Stimulated activated CD4-positive, alpha-beta T cell treated with anti-CD3 and anti-CD28 coated beads, Interleukin-4, amount 100 ng/mL, for 48 hours (primary cell): ENCODE data around the gene VAMP3.

Experiments
- DNase-seq, 2 donors: peaks; one replicate each; pipeline ENCODE4 v3.0.0-alpha.2; 2020; ENCODE audit warnings: low read depth in 2 of 2

Gene VAMP3

GRCh38 chr1:7770997-7771822, at the start of gene VAMP3:
Gene VAMP3, plus strand, starts transcription at chr1:7771296. Its CDS starts 88 bp downstream, at chr1:7771384.
- peak; percentile 79 to 93 for DNase-seq

DNA sequence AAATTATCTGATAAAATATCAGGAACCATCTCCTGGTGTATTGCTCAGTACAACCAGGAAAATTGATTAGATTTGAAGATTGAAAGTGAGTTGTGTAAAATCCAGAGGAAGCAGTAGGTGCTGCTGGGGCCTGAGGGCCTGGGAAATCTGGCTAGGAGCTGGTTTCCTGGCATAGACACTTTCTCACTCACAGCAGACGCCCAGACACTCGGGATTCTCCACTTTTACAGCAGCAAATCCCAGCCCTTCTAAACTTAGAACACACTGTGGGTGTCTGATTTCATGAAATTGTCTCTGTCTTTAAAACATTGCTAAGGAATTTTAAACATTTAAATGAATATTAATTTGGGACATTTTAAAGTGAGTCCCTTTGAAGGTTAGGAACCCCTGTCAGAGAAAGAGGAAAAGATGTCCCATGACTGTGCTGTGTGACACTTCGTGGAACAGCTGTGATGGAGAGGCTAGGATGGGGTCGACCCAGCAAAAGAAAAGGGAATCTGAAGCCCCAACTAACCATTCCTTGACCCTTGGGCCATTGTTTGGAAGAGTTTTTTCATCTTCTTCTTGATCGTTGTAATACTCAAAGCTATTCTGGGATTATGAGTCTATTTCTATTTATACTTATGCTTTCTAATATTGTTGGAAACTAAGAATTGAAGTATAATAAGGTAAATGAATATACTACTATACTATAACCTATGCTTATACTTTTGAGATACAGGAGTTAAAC, 49.0 kb upstream of the VAMP3 start:
- DNase-seq, result no peak

DNA sequence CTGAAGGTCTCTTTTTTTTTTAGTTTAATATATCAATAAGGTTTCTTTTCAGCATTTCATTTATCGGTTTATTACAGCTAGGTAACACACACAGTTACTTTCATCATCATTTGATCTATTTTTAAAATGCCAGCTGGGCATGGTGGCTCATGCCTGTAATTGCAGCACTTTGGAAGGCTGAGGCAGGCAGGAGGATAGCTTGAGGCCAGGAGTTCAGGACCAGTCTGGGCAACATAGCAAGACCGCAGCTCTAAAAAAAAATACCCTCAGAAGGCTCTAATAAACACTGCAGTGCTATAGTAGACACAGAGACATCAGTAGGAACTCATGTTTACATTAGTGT, 48.5 kb upstream of the VAMP3 start:
- no peak for DNase-seq

GRCh38 chr1:7726623-7727022, 44.5 kb upstream of the VAMP3 start:
- DNase-seq, result no peak

DNA sequence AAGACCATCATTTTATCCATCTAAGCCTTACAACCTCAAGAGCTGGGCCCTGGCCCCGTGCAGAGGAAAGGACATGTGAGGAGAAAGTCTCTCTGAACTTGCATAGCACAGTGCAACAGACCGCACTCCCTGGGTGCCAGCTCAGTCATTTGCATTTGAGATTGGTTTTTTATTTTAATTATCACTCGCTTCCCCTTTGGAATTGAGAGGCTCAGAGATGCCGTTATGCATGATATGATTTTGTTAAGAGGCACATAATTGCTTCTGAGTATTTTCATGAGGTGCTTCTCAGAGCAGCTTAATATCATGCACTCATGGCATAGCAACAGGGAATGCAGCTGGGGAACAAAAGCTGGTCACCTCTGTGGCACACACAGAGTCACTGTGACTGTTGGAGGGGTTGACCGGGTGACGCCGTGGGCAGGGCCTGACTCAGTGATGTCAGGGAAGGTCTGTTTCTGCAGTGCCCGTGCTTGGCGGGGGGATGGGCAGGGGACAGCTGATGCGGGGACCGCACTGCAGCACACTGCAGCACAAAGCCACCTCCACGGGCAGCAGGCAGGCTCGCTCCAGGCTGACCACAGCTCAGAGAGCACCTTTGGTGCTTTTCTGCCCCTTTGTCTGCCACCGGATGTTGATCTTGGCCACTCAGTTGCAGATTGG, 43.2 kb upstream of the VAMP3 start:
- no peak for DNase-seq

GRCh38 chr1:7729761-7730160, 41.3 kb upstream of the VAMP3 start:
- no peak for DNase-seq

DNA sequence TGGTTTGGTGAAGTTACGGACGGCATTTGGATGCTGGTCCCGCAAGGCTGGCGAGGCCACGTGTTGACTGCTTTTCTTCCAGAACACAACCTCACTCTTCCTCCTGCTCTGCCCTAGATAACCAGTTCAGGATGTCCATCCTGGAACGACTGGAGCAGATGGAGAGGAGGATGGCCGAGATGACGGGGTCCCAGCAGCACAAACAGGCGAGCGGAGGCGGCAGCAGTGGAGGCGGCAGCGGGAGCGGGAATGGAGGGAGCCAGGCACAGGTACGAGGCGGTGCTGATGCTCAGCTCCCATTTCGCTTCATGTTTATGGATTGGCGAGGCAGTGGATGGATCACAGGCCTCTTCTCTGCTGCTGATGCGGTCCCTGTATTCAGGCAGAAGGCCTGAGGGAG, 38.8 kb upstream of the VAMP3 start:
- DNase-seq, result no peak

- no peak for DNase-seq
Measured at GRCh38 chr1:7733276-7733675, 37.8 kb upstream of the VAMP3 start.

GRCh38 chr1:7738044-7738443, 33.1 kb upstream of the VAMP3 start:
- no peak for DNase-seq

- no peak for DNase-seq
Measured at GRCh38 chr1:7743346-7743745, 27.8 kb upstream of the VAMP3 start.

DNA sequence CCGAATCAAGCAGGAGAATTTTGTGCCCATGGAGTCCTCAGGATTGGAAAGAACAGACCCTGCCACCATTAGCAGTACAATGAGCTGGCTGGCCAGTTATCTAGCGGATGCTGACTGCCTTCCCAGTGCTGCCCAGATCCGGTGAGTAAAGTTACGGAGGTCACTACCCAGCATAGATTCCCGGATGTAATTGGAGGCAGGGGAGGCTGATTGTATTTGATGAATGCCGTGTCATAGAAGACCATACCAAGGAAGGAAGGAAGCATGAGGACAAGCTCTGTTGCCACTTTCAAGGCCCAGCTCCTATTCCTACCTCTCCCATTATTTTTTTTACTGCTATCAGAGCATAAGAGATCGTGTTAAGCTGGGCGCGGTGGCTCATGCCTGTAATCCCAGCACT, 26.2 kb upstream of the VAMP3 start:
- no peak for DNase-seq

GRCh38 chr1:7745783-7746182, 25.3 kb upstream of the VAMP3 start:
- DNase-seq, result no peak

- DNase-seq, result no peak
Measured at GRCh38 chr1:7747605-7748004, 23.5 kb upstream of the VAMP3 start.

GRCh38 chr1:7749126-7749525, 22.0 kb upstream of the VAMP3 start:
- DNase-seq, result no peak

- DNase-seq, result no peak
Measured at GRCh38 chr1:7751174-7751573, 19.9 kb upstream of the VAMP3 start.

DNA sequence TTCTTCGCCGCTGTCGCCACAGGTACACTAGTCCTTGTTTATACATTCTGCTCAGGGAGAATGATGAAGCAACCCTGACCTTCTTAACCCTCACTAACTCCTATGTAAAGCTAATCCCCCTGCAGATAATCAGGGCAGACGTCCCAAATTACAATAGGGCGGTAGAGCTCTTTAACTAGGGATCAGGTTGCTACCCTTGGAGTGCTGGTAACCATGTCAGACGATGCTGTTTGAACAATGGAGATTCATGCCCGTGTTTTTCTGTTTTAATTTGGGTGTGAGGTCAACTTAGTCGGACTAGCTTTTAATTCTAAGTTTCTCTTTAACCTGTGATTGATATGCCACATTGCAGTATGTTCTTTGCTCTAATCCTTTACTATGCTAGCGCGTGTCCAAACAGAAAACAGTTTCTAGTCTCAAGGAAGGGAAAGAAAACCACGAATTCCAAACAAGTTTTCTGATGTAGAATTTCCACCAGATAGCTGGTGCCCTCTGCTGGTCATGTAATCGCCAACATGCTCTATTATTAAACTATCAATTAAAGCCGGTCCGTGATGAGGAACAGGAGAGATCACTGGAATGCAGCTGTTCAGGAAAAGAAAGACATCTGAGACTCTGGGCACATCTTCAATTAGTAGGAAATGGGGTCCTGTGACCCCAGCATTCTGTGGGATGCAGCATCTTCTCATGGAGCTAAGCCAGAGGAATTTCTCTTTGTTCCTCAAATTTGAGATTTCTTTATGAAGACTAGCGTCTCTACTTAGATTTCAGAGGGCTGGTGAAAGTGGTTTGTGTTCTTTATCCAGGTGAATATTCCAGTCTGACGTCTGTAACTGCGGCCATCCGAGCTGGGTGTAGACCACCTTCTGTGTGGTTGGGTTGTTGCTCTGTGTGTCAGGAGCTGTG, 18.3 kb upstream of the VAMP3 start:
- DNase-seq, result peak; percentile 15 to 24

DNA sequence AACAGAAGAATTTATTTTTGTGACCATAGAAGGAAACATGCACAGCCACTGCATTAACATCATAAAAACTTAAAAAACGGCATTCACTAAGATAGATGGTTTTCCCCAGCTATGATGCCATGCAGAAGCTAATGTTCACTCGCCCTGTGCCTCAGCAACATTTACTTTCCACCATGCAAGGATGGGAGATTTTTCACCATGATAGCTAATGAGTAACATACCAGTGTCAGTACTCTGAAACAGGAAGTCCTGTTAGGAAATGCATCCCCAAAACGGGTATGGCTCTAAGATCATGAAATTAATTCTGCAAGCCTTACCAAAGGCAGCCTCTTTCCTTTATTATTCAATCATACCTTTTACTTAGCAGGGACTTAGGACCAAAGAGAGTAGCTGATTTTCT, 17.5 kb upstream of the VAMP3 start:
- no peak for DNase-seq

- DNase-seq, result no peak
Measured at GRCh38 chr1:7754234-7754633, 16.9 kb upstream of the VAMP3 start.

GRCh38 chr1:7755448-7755847, 15.6 kb upstream of the VAMP3 start:
- no peak for DNase-seq

- DNase-seq, result no peak
Measured at GRCh38 chr1:7760245-7760644, 10.9 kb upstream of the VAMP3 start.

DNA sequence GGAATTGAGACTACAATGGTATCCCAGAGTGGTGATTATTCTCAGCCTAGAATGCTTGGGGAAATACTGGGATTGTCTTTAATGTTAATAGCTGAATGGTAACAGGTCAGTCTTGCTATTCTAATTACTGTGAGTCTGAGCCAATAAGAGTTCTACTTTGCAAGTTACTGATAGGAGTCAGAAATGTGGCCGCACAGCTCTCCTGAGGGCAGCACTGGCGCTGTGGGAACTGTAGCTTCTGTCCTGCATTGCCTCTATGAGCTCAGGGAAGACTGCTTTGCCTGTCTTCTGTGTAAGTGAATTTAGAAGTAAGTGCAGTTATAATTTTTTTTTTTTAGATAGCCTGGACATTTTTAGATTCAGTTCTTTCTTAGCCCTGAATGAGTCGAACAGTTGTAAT, 10.0 kb upstream of the VAMP3 start:
- DNase-seq, result no peak

GRCh38 chr1:7767176-7767575, 3.9 kb upstream of the VAMP3 start:
- no peak for DNase-seq
